NCI-H2227 (cell line): Measurements from ENCODE around the gene GRIA3.
"Not testable (repeated sequence)": the region's sequence is repeated elsewhere in the genome, so short reads cannot be mapped to it uniquely, and the experiment has no call there.

Experiments used
- DNase-seq: peaks from one replicate; lab custom pipeline; 2025; ENCODE audit not compliant: unreplicated experiment; lab: John Stamatoyannopoulos, UW

The GRIA3 gene

DNA sequence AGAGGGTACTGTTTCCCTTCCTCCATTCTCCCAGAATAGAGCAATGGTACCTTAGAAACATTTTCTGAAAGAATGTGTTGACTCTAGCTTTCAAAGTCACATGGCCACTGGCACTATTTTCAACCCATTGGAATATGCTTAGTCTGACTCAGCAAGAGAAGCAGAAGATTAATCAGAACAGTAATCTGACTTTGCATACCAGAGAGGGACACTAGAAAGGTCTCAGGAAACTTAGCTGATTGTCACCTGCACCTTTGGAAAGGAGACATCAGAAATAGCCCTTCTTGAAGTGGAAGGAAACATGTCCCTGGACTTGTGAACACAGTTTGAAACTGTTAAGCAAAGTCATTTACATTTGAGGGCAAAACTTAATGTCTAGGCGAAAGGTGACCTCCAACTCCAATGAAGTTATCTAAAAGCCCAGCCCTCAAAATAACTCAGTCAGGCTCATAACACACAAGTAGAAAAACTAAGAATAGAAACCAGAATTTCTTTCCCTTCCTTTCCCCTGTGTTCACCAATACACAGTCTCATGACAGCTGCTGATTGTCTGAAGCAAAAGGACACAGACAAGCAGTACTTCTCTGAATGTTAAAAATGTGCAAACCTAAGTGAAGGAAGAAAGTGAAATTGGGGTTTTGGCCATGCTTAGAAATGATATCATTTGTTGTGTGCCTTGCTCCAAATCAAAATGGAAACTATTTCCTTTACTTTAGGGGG, 270.8 kb downstream of the GRIA3 start:
- DNase-seq = no peak

GRCh38 chrX:123455693-123456092, 271.6 kb downstream of the GRIA3 start:
- DNase-seq = no peak

GRCh38 chrX:123464709-123465108, 280.6 kb downstream of the GRIA3 start:
- no peak for DNase-seq

GRCh38 chrX:123468481-123468880, 284.4 kb downstream of the GRIA3 start:
- no peak for DNase-seq

GRCh38 chrX:123475068-123475724, 291.1 kb downstream of the GRIA3 start:
- DNase-seq = no peak

DNA sequence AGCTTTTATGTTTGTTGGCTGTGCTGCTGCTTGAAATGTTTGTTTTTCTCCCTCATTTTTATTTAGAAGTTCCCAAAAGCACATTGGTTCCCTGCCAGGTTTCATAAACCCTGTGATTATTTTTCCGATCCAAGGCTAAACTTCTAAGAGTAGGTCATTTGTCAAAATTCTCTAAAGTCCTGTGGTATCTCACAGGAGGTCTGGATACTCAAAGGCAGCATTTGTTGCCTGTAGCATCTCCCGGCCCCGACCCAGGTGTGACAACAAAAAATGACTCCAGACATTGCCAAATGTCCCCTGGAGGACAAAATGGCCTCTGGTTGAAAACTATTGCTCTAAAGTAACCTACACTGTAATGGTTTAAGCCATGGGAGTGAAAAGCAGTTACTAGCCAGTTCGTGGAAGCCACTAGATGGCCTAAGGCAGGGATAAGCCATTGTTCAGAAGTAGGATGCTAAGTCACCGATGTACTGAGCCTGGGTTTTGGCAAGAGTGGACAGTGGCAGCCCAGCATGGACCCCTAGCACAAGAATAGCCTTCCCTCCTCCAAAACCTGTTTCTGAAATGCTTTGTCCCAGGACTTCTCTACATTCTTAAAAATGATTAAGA, 292.6 kb downstream of the GRIA3 start:
- no peak for DNase-seq

- no peak for DNase-seq
Measured at GRCh38 chrX:123477673-123478072, 293.6 kb downstream of the GRIA3 start.

DNA sequence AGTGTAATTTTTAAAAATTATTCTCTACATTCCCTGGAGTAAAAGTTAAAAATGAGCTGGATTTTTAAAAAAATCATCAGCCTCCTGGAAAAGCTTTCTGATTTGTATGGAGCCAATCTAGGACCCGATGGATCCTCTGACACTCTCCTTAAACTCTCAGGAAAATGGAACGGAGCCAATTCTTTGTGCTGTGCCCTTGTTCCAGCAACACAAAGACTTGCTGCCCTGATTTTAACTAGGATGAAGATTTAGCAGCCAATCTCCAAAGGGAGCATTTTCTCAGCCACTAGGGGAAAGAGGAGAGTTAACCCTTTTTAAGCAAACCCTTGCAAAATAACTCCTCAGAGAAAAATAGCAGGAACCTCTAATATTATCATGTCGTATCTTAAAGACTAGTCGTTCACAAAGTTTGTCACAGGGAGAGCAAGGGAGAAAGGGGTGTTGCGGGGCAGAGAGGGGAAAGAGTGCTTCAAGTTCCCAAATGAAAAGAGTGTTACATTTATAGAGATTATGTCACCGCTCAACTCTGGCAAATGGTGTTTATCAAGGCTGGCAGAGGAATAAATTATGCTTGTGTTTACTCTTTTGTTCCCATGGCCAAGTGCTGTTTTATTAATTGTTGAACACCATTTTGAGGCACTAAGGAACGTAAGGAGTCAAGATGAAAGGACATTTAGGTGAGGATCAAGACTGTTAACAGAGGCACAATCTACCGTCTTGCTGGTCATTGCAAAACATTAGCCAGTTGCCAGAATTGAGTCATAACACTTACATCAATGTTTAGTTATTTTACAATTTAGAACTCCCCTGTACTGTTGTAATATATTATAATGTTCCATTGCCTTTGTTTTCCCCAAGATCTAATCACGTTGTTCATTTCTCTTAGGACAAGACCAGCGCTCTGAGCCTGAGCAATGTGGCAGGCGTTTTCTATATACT, 298.1 kb downstream of the GRIA3 start:
- no peak for DNase-seq

- no peak for DNase-seq
Measured at GRCh38 chrX:123486297-123486696, 302.2 kb downstream of the GRIA3 start.

DNA sequence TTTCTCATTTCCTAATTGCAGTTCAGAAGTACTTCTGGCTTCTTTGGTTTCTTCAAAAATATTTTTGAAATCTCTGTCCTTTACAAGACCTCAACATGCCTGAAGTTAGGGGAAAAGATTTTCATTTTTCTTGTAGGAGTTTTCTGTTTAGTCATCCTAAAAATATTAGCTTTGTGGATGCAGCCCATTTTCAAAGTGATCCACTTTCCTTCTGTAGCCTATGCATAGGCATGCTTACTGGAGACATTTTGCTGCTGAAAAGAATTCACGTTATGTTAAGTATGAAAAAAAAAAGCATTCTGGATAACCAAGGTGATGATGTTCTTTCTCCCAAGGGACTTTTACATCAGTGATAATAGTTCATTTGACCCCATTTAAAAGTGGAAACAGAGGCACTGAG, 303.2 kb downstream of the GRIA3 start:
- no peak for DNase-seq

DNA sequence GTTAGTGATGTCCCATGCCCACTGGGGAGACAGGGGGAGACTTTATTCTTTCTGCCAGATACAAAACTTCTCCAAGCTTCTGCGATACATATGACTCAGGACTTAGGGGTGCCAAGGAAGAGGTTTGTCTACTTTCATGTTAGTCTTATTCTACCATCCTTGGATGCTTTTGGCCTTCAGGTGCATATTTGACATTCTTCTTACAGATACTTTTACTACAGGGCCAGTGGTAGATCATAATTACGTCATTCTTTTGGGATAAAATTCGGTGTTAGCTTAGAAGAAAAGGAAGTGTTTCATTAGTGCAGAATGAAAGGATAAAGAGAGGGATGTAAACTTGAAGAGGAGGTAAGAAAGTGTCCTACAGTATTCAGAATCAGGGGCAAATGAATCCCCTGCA, 303.6 kb downstream of the GRIA3 start:
- DNase-seq = no peak

DNA sequence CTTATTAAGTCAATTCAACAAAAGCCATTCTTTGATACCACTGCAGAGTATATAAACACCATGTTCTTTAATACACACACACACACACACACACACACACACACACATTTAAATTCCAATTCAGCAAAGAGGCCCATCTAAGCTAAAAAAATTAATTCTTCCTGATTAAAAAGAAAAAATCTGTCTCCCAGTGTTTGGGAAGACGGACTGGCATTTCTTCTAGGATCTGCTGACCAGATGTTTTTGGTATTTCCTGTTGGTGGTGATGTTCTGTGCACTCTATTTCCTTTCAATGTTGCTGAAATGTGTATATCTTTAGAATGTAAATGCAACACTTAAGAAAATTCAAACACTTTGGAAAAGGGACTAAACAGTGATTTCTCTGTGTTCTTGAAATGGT, 304.9 kb downstream of the GRIA3 start:
- DNase-seq = no peak

- DNase-seq = no peak
Measured at GRCh38 chrX:123493857-123494256, 309.8 kb downstream of the GRIA3 start.

DNA sequence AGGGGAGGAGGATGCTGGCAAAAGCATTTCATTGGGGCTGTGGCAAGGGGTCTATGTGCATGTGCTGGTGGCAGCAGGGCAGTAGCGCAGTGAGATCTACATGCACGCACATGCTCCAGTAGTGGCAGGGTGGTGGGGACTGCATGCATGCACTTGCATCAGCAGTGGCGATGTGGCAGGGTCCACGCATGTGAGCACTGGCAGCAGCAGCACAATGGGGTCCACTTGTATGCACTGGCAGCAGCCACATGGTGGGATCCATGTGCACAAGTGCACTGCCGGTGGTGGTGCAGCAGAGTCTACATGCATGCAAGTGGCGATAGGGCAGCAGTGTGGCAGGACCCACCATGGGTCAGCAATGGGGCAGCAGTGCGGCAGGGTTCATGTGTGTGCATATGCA, 315.7 kb downstream of the GRIA3 start:
- DNase-seq = no peak

- DNase-seq = no peak
Measured at GRCh38 chrX:123504047-123504446, 320.0 kb downstream of the GRIA3 start.

DNA sequence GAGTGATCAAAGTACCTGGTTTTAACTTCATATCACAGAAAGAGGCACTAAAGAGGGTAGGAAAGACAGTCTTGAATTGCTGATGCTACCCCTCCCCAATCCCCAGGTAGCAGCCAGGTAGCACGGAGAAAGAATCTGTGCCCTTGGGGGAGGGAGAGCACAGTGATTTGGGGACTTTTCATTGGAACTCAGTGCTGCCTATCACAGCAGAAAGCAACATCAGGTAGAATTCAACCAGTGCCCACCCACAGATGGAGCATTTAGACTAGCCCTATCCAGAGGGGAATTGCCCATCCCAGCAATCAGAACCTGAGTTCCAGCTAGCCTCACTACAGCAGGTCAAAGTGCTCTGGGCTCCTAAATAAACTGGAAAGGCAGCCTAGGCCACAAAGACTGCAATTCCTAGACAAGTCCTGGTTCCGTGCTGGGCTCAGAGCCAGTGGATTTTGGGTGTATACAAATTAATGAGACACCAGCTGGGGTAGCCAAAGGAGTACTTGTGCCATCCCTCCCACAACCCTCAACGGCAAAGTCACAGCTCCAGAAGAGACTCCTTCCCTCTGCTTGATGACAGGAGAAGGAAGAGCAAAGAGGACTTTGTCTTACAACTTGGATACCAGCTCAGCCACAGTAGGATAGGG, 320.7 kb downstream of the GRIA3 start:
- DNase-seq = no peak

- no peak for DNase-seq
Measured at GRCh38 chrX:123513585-123514278, 329.7 kb downstream of the GRIA3 start.

DNA sequence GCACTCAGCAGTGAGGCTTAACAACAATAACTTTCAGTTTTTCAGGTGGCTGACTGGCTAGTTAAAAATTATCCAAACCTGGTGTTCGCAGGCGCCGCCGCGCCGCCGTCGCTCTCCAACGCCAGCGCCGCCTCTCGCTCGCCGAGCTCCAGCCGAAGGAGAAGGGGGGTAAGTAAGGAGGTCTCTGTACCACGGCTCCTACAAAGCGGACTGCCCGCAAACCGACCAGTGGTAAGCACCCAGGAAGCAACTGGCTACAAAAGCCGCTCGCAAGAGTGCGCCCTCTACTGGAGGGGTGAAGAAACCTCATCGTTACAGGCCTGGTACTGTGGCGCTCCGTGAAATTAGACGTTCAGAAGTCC, 330.2 kb downstream of the GRIA3 start:
- DNase-seq = not testable (repeated sequence)

GRCh38 chrX:123518791-123519190, 334.7 kb downstream of the GRIA3 start:
- DNase-seq = no peak

DNA sequence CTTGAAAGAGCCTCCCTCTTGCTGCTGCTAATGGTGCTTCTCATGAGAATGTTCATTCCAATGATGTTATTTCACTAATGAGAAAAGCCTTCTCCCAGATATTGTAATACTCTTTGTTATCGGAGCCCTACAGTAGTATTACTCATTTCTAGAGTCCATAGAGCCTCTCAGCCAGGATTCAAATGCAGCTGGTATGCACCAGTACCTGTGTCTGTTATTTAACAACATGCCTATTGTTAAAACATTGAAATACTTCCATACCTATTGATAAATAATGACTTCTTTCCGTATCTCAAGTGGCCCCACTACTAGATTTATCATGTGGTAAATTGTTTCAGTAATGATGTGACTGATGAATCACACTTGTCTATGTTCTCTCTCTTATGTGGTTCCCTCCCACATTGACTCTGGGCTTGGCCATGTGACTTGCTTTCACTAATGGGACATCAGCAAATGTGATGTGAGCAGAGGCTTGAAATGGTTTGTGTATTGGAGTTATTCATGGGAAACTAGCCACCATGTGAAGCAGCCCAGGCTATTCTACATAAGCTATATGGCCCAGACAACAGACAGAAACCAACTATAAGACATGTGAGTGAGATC, 341.1 kb downstream of the GRIA3 start:
- DNase-seq = no peak
